HG03558 (cell line): ENCODE results near the gene PDZK1IP1.

Experiments used
- ATAC-seq: cut with Tn5 transposase; IDR thresholded peaks from one replicate; pipeline ENCODE4 v1.9.1; 2021; ENCODE audit warnings: moderate number of reproducible peaks; ENCODE audit not compliant: unreplicated experiment; ENCODE audit errors: extremely low read depth

PDZK1IP1 gene

GRCh38 chr1:47224676-47225399 is 35.0 kb upstream of the PDZK1IP1 start:
- no peak for ATAC-seq

GRCh38 chr1:47223921-47224675 is 34.3 kb upstream of the PDZK1IP1 start:
- ATAC-seq, result no peak

- no peak for ATAC-seq
These were observed 33.5 kb upstream of the PDZK1IP1 start for GRCh38 chr1:47223174-47223920.

- no peak for ATAC-seq
These were observed 32.6 kb upstream of the PDZK1IP1 start for GRCh38 chr1:47222476-47222875.

- ATAC-seq, result no peak
These were observed 29.9 kb upstream of the PDZK1IP1 start for GRCh38 chr1:47219590-47220220.

- no peak for ATAC-seq
These were observed 29.2 kb upstream of the PDZK1IP1 start for GRCh38 chr1:47219001-47219400.

GRCh38 chr1:47216278-47217059 is 26.6 kb upstream of the PDZK1IP1 start:
- ATAC-seq, result no peak

- no peak for ATAC-seq
These were observed 25.9 kb upstream of the PDZK1IP1 start for GRCh38 chr1:47215713-47216112.

GRCh38 chr1:47214549-47214948 is 24.7 kb upstream of the PDZK1IP1 start:
- ATAC-seq, result no peak

- ATAC-seq, result no peak
These were observed 23.6 kb upstream of the PDZK1IP1 start for GRCh38 chr1:47213230-47213963.

GRCh38 chr1:47212636-47213229 is 22.9 kb upstream of the PDZK1IP1 start:
- no peak for ATAC-seq

GRCh38 chr1:47211796-47212269 is 22.0 kb upstream of the PDZK1IP1 start:
- no peak for ATAC-seq

GRCh38 chr1:47210666-47211065 is 20.8 kb upstream of the PDZK1IP1 start:
- ATAC-seq, result no peak

GRCh38 chr1:47209725-47210325 is 20.0 kb upstream of the PDZK1IP1 start:
- no peak for ATAC-seq

GRCh38 chr1:47209091-47209490 is 19.3 kb upstream of the PDZK1IP1 start:
- ATAC-seq, result no peak

GRCh38 chr1:47208374-47208850 is 18.6 kb upstream of the PDZK1IP1 start:
- ATAC-seq, result no peak

GRCh38 chr1:47207803-47208373 is 18.1 kb upstream of the PDZK1IP1 start:
- no peak for ATAC-seq

GRCh38 chr1:47205918-47206317 is 16.1 kb upstream of the PDZK1IP1 start:
- no peak for ATAC-seq
